GM12864 (cell line): ENCODE results near the gene PGLYRP3.
"Not testable (repeated sequence)": the region's sequence is repeated elsewhere in the genome, so short reads cannot be mapped to it uniquely, and the experiment has no call there.

Experiments
- DNase-seq: peaks from one replicate; pipeline ENCODE4 v3.0.0-alpha.2; 2011; ENCODE audit warnings: low read depth
- H3K4me3 ChIP-seq: 2 replicates; pipeline ENCODE4 v1.5.1; 2011; ENCODE audit warnings: mild to moderate bottlenecking, low read depth, low read length, control low read depth
- CTCF ChIP-seq: IDR thresholded peaks from 2 replicates; pipeline ENCODE4 v1.5.1; 2011; ENCODE audit warnings: low read depth, mild to moderate bottlenecking, moderate library complexity, low read length, control low read depth, inconsistent platforms; ENCODE audit errors: missing control alignments

The PGLYRP3 gene

GRCh38 chr1:153336650-153337049, 23.9 kb upstream of the PGLYRP3 start:
- no peak overlapping the region for H3K4me3 ChIP-seq
- TF ChIP-seq CTCF, result no peak
- DNase-seq, result no peak

GRCh38 chr1:153333902-153334301, 21.1 kb upstream of the PGLYRP3 start:
- TF ChIP-seq CTCF, result no peak
- no peak overlapping the region for H3K4me3 ChIP-seq
- no peak for DNase-seq

GRCh38 chr1:153324912-153325311, 12.2 kb upstream of the PGLYRP3 start:
- H3K4me3 ChIP-seq, result no peak overlapping the region
- DNase-seq, result no peak
- TF ChIP-seq CTCF, result no peak

- no peak overlapping the region for H3K4me3 ChIP-seq
- no peak for DNase-seq
- TF ChIP-seq CTCF, result no peak
Measured at GRCh38 chr1:153322568-153322967, 9.8 kb upstream of the PGLYRP3 start.

GRCh38 chr1:153318145-153318544, 5.4 kb upstream of the PGLYRP3 start:
- H3K4me3 ChIP-seq, DNase-seq: not testable (repeated sequence)

GRCh38 chr1:153316013-153316412, 3.3 kb upstream of the PGLYRP3 start:
- DNase-seq, H3K4me3 ChIP-seq: not testable (repeated sequence)

GRCh38 chr1:153314388-153314787, 1.6 kb upstream of the PGLYRP3 start:
- H3K4me3 ChIP-seq, DNase-seq: not testable (repeated sequence)

- DNase-seq, result no peak
- H3K4me3 ChIP-seq, result no peak overlapping the region
- no peak for TF ChIP-seq CTCF
Measured at GRCh38 chr1:153313288-153313687, 536 bp upstream of the PGLYRP3 start.

GRCh38 chr1:153310526-153310925, 2.2 kb downstream of the PGLYRP3 start:
- no peak for DNase-seq
- no peak overlapping the region for H3K4me3 ChIP-seq
- TF ChIP-seq CTCF, result no peak
